Measurements from ENCODE around the gene HBD. TPM values are rescaled to one million over a fixed set of nuclear protein-coding genes. Genes with fewer than 3 reads are reported as not detected.

The HBD gene
- total and polyA plus RNA-seq, 7 donors: not detected

DNA sequence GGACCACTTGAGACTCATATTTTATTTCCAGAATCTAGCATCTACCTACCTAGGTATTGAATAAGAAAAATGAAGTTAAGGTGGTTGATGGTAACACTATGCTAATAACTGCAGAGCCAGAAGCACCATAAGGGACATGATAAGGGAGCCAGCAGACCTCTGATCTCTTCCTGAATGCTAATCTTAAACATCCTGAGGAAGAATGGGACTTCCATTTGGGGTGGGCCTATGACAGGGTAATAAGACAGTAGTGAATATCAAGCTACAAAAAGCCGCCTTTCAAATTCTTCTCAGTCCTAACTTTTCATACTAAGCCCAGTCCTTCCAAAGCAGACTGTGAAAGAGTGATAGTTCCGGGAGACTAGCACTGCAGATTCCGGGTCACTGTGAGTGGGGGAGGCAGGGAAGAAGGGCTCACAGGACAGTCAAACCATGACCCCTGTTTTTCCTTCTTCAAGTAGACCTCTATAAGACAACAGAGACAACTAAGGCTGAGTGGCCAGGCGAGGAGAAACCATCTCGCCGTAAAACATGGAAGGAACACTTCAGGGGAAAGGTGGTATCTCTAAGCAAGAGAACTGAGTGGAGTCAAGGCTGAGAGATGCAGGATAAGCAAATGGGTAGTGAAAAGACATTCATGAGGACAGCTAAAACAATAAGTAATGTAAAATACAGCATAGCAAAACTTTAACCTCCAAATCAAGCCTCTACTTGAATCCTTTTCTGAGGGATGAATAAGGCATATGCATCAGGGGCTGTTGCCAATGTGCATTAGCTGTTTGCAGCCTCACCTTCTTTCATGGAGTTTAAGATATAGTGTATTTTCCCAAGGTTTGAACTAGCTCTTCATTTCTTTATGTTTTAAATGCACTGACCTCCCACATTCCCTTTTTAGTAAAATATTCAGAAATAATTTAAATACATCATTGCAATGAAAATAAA is 9.5 kb downstream of the HBD start:
- intact Hi-C loops (cut with DNase I): no loop called here
- Histone ChIP-seq H3K27me3 (no peaks in the 10 kb centered on the region), H3K4me1 (no peaks in the 10 kb centered on the region), H3K27ac (no peak overlapping the region), H3K9me3 (no peaks in the 10 kb centered on the region), H3K4me3 (no peak overlapping the region), H3K36me3 (no peaks in the 10 kb centered on the region)
- TF ChIP-seq POLR2AphosphoS5 (IDR thresholded peaks at IDR 0.05): no peak
- TF ChIP-seq, protein P1, sequence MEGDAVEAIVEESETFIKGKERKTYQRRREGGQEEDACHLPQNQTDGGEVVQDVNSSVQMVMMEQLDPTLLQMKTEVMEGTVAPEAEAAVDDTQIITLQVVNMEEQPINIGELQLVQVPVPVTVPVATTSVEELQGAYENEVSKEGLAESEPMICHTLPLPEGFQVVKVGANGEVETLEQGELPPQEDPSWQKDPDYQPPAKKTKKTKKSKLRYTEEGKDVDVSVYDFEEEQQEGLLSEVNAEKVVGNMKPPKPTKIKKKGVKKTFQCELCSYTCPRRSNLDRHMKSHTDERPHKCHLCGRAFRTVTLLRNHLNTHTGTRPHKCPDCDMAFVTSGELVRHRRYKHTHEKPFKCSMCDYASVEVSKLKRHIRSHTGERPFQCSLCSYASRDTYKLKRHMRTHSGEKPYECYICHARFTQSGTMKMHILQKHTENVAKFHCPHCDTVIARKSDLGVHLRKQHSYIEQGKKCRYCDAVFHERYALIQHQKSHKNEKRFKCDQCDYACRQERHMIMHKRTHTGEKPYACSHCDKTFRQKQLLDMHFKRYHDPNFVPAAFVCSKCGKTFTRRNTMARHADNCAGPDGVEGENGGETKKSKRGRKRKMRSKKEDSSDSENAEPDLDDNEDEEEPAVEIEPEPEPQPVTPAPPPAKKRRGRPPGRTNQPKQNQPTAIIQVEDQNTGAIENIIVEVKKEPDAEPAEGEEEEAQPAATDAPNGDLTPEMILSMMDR (IDR thresholded peaks at IDR 0.05): no peak
- TF ChIP-seq POLR2A (IDR thresholded peaks at IDR 0.05): no peak
- no peak for TF ChIP-seq EP300 (IDR thresholded peaks at IDR 0.05)
- DNase-seq: no peak
- 77 to 81% methylated on average over 6 of the region's 6 CpGs for WGBS, 2 donors

DNA sequence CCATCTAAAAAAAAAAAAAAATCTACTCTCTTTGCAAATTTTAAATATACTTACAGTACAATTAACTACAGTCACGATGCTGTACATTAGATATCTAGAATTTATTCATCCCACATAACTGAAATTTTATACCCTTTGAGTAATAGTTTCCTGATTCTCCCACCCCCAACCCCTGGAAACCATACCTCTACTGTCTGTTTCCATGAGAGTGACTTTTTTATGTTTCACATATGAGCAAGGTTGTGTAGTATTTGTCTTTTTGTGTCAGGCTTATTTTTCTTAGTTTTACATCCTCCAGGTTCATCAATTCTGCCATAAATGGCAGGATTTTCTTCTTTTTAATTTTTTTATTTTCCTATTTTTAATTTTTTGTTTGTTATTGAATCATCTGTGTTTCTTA is 10.6 kb downstream of the HBD start:
- no peak for TF ChIP-seq EP300 (IDR thresholded peaks at IDR 0.05)
- TF ChIP-seq POLR2A (IDR thresholded peaks at IDR 0.05): no peak
- no peak for TF ChIP-seq POLR2AphosphoS5 (IDR thresholded peaks at IDR 0.05)
- TF ChIP-seq, protein P1 (IDR thresholded peaks at IDR 0.05): no peak
- DNase-seq: no peak
- 68 to 81% methylated on average over 1 of the region's 1 CpG for WGBS, 2 donors
- Histone ChIP-seq H3K27ac (no peak overlapping the region), H3K27me3 (no peaks in the 10 kb centered on the region), H3K4me1 (no peaks in the 10 kb centered on the region), H3K9me3 (no peaks in the 10 kb centered on the region), H3K36me3 (no peaks in the 10 kb centered on the region), H3K4me3 (no peak overlapping the region)
- intact Hi-C loops (cut with DNase I): no loop called here

DNA sequence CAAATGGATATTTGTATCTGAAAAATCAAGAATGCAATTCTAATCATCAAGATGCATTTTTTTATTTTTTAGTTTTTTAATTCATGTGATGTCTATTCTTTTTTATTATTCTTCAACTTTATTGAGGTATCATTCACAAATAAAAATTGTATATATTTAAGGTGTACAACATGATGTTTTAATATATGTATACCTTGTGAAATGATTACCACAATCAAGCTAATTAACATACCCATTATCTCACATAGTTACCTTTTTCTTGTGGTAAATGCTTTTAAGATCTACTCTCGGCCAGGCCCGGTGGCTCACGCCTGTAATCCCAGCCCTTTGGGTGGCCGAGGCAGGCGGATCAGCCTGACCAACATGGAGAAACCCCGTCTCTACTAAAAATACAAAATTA is 11.1 kb downstream of the HBD start:
- TF ChIP-seq, protein P1 (IDR thresholded peaks at IDR 0.05): no peak
- TF ChIP-seq EP300 (IDR thresholded peaks at IDR 0.05) (no peak), POLR2A (IDR thresholded peaks at IDR 0.05) (no peak), POLR2AphosphoS5 (IDR thresholded peaks at IDR 0.05) (no peak)
- Histone ChIP-seq H3K9me3 (no peaks in the 10 kb centered on the region), H3K27me3 (no peaks in the 10 kb centered on the region), H3K4me1 (no peaks in the 10 kb centered on the region), H3K36me3 (no peaks in the 10 kb centered on the region), H3K4me3 (no peak overlapping the region), H3K27ac (no peak overlapping the region)
- WGBS, 2 donors: 89 to 92% methylated on average over 6 of the region's 6 CpGs
- intact Hi-C loops (cut with DNase I): no loop called here
- no peak for DNase-seq

DNA sequence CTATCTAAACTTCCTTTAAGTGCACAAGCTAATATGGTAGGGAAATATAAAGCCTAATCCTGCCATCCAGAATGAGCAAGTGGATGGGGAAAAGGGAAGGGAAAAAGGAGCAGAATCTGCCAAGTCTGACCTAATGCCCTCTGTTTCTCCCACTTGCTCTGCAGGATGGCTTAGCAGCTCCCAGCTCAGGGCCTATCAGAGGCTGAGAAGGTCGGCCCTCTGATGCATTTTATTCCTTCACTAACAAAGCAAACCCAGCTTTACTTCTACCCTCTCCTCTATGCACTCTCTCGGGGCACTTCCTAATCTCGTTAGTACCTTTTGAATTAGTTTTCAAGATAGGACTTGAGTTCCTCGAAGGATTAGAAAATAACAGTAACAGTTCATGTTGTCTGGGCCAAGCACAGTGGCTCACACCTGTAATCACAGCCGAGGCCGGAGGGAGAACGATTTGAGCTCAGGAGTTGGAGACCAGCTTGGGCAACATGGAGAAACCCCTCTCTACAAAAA is 23.9 kb downstream of the HBD start:
- no peak overlapping the region for H3K27ac ChIP-seq
- intact Hi-C loops (cut with DNase I): no loop called here
- TF ChIP-seq, protein P1 (IDR thresholded peaks at IDR 0.05): no peak
- TF ChIP-seq EP300 (IDR thresholded peaks at IDR 0.05): no peak
- no peak for TF ChIP-seq POLR2AphosphoS5 (IDR thresholded peaks at IDR 0.05)
- no peak for TF ChIP-seq POLR2A (IDR thresholded peaks at IDR 0.05)
- H3K9me3 ChIP-seq: no peaks in the 10 kb centered on the region
- DNase-seq: no peak
- H3K4me3 ChIP-seq: no peak overlapping the region
- 59 to 66% methylated on average over 7 of the region's 7 CpGs for WGBS, 2 donors
- no peaks in the 10 kb centered on the region for H3K4me1 ChIP-seq
- H3K36me3 ChIP-seq: no peaks in the 10 kb centered on the region
- no peaks in the 10 kb centered on the region for H3K27me3 ChIP-seq
